ENCODE results near the gene CHAF1A.
A peak's percentile ranks its signal among the peaks of the same experiment; 100 is the strongest.

CHAF1A gene

GRCh38 chr19:4443966-4444764 lies 41.7 kb downstream of the CHAF1A start:
- FAIRE-seq, result no peak

DNA sequence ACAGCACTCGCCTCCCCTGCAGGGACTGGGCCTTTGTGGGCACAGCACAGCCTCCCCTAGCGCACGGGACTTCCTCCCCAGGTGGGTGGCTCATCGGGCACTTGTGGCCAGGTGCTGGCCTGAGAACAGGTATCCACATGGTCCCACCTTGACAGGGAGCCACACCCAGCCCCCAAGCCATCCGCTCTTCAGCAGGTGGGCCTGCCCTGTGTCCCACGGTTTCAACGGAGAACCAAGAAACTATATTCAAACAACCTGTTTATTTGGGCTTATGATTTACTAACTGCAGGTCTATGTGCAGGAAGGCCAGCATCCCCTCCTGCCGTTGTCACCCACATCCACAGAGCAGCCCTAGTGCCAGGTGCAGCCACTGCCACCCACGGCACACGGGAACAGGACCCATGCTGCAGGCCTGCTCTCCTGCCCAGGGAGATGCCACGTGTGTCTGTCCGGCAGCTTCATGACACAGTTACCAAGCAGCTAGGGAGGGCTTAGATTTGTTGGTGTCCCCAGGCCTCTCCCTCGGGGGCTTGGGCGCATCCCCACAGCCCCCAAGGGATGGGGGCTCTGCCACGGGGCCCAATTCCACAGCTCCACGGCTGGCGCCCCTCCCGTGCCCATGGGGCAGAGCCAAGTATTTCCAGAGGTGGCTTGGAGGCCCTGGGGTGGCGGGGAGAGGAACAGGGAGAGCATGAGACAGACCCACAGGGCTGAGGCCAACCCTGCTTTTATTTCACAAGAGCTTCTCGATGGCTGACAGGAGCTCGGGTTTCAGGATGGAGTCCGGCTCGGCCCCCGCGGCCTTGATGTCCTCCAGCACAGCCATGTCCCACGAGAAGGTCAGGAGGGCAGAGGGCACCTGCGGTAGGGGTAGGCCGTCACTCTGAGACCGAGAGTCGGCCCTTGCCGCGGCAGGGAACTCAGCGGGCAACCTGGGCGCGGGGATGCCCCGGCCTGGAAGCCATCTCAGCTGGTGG lies 42.6 kb downstream of the CHAF1A start:
- no peak for FAIRE-seq

GRCh38 chr19:4445963-4446703 lies 43.7 kb downstream of the CHAF1A start:
- no peak for FAIRE-seq

DNA sequence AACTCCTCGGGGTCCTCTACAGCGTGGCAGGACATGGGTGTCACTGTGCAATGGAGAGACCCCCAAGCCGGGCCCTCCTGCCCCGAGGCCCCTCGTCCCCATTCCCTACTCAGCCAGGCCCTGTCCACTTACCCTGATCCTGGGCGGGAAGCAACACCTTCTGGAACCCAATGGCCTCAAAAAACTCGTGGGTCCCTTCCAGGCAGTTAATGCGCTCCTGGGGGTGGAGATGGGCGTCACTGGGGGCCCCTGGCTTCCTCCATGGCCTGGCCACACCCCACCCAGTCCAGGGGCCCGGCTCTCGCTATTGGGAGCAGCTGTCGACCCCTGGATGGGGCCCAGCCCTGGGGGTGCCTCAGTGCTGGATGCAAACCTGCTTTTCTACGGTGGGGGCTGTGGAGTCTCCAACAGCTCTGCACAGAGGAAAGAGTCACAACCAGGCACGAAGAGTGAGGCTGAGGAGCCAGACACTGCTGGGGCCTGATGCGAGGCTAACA lies 44.3 kb downstream of the CHAF1A start:
- no peak for FAIRE-seq

- no peak for FAIRE-seq
Observed at GRCh38 chr19:4447327-4448146, 45.1 kb downstream of the CHAF1A start.

DNA sequence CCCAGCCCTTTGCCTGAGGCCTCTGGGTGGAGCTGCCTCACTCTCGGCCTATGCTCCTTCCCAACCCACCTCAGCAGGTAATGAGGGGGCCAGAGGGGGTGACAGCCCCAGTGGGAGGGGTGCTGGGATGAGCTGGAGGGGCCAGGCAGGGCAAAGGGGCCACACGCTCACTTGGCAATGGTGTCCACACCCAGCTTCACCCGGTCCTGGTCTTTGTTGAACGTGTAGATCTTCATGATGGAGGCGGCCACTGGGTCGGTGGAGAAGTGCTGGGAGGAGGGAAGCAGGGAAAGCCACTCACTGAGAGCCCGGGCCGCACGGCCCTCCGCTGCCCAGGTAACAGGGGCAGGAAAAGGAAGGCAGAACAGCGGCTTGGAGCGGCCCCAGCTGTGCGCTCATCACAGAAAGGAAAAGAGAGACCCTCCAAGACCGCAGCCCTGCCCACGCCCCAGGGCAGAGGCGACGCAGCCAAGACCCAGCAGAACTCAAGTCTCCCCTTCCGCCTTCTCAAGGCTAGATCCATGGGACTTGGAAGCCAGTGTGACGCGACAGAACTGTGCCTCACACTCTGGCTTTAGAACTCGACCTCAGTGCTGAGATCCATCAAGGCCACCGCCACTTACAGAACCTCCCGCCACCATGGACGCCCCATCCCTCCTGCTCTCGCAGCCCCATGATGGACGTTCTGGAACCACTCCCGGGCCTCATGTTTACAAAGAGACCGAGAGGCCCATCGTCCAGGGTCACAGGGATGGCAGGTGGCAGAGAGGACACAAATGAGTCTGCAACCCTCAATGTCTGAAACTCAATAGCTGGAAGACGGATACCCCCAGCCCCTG lies 45.9 kb downstream of the CHAF1A start:
- no peak for FAIRE-seq

DNA sequence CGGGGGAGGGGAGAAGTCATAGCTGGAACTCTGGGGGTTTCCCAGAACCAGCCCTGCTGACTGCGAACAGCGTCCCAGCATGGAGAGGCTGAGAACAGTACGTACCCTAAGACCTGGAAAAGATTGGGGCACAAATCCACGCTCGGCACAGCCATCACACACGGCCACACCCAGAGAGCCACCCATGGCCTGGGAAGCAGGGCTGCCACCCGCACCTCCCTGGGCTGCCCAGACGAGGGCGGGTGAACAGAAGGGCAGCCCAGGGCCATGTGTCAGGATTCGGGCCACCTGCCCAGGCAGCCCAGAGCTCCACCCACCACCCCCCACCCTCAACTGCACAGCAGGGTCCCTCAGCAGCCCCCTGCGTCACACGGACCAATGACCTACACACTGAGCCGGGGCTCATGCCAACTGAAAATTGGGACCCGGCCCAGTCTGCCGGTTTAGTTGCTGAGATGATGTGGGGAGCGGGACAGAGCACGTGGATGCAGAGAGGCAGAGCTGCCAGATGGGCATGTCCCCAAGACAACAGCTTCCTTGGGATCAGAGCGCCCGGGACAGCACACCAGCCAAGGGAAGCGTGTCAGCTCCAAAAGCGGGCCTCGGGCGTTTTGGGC lies 46.7 kb downstream of the CHAF1A start:
- no peak for FAIRE-seq

DNA sequence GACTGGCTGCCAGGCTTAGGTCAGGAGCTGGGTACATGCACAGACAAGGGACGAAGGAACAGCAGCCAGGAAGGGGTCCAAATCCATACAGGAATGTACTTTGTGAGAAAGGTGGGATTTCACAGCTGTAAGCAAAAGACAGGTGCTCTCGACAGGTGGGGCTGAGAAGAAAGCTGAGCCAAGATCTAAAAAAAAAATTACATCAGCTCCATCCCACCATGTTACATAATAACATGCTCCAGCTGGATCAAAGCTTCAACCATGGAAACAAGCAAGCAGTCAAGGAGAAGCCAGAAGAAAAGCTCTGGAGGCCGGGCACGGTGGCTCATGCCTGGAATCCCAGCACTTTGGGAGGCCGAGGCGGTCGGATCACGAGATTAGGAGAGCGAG lies 47.2 kb downstream of the CHAF1A start:
- FAIRE-seq, result no peak

GRCh38 chr19:4452230-4452990 lies 50.0 kb downstream of the CHAF1A start:
- no peak for FAIRE-seq

GRCh38 chr19:4453232-4454179 lies 51.1 kb downstream of the CHAF1A start:
- FAIRE-seq, result no peak

- FAIRE-seq, result no peak
Observed at GRCh38 chr19:4454747-4455718, 52.6 kb downstream of the CHAF1A start.

- FAIRE-seq, result no peak
Observed at GRCh38 chr19:4455719-4456475, 53.5 kb downstream of the CHAF1A start.

DNA sequence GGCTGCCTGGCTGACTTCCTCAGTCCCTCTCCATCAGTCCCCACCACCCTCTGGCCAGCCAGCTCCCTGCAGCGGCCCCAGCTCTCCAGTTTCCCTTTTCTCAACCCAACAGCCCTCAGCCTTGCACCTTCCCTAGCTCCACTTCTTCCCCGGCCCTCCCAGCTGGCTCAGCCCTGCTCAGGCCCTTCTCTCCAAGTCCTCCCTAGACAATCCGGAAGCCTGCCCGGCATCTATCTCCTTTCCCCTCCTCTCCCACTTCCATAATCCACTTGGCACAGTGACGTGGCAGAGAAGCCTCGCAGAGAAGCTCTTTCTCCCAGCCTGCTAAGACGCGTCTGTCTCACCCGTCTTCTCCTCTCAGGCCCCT lies 54.0 kb downstream of the CHAF1A start:
- no peak for FAIRE-seq

DNA sequence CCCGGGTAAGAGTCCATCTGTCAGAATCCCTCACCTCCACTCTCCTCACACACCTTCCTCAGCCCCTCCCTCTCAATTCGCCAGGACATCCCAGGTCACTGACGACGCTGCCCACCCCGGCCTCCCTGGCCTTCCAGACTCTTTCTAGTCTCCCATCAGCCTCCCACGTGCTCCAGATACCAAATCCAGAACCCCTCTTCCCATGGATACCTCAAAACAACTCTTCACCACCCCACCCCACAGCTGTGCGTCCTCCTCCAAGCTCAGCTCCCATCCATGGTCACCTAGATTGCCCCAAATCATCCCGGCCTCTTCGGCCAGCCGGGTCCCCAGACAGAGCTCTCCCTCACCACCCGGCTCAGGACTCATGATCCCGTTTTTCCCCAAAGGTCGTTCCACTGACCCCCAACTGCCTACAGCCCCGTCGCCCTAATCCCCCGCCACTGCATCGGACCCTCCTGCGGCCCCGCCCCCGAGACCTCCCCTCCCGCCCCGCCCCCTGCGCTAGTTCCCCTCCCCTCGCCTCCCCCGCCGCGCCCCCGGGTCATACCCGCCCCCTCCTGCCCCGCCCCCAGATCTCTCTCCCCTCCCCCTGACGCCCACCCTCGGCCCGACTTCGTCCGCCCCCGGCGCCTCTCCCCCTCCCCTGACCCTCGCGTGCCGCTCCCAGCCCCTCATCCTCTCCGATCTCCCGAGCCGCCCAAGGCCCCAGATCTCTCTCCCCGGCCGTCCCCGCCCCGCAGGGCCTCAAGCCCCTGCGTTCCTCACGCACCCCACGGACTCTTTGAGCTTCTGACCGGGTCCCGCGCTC lies 54.6 kb downstream of the CHAF1A start:
- no peak for FAIRE-seq

DNA sequence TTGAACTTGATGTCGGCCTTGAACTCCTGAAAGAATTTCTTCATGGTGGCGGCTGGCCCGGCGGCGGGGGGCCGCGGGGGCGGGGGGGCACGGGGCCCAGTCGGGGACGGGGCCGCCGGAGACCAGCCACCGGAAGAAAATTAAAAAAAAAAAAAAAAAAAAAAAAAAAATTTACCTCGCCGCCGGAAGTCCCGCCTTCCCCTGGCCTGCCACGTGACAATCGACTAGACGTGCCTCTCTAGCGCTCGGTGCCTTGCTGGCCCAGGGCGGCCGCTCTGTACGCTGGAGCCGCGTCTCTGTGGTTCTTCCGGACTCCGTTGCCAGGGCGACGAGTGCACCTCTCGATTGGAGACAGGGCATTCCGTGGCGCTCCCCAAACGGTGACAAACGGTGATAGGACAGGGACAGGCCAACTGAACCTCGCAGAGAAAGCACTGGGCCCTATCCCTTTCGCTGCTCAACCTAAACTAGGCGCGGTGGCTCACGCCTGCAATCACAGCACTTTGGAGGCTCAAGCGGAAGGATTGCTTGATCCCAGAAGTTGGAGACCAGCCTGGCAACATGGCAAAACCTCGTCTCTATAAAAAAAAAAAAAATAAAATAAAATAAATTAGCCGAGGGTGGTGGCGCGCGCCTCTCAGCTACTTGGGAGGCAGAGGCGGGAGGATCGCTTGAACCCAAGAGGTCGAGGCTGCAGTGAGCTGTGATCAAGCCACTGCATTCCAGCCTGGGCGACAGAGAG lies 55.4 kb downstream of the CHAF1A start, which contains the start of gene UBXN6:
UBXN6 (minus strand) TSS at position 141 of the 742 bp plus-strand sequence; CDS start at position 44, 97 bp downstream.
- FAIRE-seq, result peak; percentile 94

All from A204.1 (cell line).